Right hindlimb (tissue), 1 donor: Measurements from ENCODE around the gene WNT3.
"Not testable (repeated sequence)": the region's sequence is repeated elsewhere in the genome, so short reads cannot be mapped to it uniquely, and the experiment has no call there.

Experiments
- DNase-seq: peaks from one replicate; pipeline ENCODE4 v3.0.0-alpha.2; 2018

Gene WNT3, protein sequence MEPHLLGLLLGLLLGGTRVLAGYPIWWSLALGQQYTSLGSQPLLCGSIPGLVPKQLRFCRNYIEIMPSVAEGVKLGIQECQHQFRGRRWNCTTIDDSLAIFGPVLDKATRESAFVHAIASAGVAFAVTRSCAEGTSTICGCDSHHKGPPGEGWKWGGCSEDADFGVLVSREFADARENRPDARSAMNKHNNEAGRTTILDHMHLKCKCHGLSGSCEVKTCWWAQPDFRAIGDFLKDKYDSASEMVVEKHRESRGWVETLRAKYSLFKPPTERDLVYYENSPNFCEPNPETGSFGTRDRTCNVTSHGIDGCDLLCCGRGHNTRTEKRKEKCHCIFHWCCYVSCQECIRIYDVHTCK

DNA sequence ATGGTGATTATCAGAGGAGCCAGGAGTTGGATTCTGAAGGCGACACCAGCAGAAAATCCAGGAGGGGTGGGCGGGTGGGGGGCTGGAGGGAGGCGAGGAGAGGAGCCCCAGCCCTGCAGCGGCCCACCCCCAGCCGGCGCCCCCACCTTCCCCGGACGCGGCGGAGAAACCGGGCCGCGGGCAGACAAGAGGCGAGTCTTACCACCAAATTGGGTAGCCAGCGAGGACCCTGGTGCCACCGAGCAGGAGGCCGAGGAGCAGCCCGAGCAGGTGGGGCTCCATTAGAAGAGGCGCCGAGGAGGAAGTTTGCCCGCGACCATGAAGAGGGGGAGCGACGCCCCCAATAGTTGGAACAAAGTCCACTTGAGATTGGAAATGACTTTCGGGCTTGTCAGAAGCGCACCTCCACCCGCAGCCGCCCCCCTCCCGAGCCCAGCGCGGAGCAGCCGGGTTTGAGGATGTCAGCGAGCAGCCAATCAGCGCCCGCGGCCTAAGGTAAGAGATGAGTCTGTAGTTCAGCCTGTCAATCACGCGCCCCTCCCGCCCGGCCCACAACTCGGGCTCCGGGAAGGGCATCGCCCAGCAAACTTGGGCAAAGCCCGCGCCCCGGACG is at the start of gene WNT3:
WNT3 (minus strand) TSS at position 377 of the 613 bp plus-strand sequence; CDS start at position 282, 95 bp downstream.
- DNase-seq, result no peak

DNA sequence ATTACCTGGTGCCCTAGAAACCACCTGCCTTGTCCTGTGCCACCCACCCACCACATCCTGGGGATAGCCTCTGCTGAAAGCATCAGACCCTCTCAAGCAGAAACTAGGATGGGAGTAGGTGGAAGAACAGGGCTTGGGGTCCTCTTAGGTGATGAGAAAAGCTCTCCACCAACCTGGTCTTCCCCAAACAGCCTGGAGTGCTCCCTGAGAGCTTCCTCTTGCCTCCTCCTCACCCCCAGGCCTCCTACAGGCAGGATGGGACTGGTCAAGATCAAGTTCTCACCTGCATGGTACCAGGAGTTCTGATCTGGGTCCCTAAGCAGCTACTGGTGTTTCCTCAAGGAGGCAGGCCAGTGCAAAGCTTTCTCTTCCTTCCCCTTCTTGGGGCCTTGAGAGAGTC is 48.3 kb upstream of the WNT3 start:
- no peak for DNase-seq

DNA sequence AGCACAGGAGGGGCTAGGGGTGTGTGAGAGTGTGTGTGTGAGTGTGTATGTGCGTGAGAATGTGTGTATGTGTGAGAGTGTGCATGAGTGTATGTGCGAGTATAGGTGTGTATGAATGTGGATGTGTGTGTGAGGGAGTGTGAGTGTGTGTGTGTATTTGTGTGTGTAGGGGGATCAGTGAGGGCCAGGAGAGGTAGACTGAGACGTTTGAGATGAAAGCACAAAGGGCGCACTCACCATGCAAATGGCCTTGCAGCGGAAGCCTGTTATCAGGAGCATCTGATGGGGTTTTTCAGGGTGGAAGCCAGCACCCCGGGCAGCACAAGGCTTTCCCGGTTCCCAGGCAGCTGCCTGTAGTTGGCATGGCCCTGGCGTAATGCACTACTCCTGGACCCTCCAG is 47.8 kb upstream of the WNT3 start:
- DNase-seq, result no peak

DNA sequence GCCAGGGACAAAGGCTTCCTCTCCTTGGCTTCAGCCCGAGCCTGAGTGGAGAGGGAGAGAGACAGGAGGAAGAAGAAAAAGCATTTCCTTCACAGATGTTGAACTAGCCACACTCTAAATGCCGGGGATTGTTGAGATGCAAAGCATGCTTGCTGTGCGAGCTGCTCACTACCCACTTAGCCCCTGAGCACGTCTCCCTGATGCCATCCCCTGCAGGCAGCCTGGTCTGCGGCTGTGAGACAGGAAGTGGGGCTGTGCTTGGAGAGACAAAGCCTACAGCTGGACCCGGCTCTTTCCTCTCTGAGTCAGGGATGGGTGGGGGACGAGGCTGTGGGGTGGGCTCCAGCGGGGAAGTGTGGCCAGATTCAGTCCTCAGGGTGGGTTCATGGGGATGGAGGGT is 46.6 kb upstream of the WNT3 start:
- DNase-seq, result no peak

DNA sequence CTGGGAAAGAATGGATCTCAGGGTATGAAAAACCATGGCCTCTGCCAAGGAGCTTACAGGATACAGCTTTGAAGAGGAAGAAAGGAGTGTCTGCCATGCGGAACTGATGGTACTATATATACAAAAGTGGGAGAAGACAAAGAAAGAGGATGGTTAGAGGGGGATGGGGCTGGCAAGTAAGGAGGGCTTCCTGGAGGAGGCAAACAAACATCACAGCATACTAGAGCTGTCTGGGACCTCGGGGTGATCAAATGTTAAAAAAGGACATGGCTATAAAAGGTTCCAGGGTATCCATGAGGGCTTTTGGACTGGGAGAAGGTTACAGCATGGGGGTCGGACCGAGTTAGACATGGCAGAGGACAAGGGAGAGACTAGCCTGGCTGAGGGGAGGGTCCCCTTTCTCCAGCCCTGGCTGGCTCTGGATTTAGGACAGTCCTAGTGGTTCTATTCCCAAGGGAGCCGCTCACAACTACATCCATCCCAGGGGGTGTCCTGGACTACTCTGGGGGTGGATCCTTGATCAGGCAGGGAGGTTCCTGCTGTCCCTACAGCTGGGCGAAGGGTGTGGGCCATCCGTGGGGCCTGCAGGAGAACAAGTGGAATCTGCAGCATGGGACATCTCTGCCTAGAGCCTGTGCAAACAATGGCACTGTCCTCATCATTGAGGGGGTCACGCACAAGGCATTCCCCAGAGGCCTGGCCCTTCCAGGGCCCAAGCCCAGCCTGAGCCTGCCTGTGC is 45.1 kb upstream of the WNT3 start:
- DNase-seq, result no peak

DNA sequence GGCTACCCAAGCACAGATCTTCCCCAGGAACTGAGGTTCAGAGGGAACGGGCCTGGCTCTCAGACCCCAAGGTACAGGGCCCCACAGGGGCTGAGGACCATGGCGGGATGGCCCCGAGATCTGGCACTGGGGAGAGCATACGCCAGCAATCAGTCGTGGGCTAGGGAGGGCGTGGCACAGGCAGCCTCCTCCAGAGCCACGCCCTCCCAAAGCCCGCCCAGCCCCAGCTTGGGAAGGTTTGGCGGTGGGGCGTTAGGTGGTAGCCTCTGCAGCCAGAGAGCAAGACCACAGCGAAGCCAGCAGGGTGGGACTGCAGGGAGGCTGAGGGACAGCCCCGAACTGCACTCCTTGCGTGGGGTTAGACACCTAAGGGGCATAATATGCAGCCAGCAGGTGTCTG is 44.5 kb upstream of the WNT3 start:
- DNase-seq, result no peak

DNA sequence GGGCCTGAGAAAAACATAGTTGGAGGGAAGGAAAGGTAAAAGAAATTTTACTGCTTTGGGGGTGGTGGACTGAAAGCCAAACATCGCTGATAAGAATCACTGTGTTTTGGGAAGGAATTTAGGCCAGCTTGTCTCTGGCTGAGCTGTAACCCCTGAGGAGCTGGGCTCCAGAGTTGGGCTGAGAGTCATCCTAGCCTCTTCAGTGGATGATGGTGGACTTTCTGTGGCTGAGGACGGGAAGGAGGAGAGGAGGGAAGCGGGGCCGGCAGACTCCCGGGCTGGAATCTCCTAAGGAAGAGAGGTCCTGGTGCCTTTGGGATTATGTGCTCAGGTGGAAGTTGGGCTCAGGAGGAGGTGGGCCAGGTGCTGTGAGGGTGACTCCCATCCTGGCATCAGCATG is 41.5 kb upstream of the WNT3 start:
- DNase-seq, result no peak

DNA sequence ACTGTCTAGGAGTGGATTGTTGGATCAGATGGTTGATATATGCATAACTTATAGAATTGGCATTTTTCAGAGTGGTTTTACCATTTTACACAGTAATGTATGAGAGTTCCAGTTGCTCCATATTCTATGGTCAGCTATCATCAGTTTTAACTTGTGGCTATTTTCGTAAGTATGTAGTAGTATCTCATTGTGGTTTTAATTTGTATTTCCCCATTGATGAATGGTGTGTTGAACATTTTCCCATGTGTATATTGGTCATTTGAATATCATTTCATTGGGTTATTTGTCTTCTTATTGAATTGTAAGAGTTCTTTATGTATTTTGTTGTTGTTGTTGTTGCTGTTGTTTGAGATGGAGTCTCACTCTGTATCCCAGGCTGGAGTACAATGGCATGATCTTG is 39.1 kb upstream of the WNT3 start:
- no peak for DNase-seq

DNA sequence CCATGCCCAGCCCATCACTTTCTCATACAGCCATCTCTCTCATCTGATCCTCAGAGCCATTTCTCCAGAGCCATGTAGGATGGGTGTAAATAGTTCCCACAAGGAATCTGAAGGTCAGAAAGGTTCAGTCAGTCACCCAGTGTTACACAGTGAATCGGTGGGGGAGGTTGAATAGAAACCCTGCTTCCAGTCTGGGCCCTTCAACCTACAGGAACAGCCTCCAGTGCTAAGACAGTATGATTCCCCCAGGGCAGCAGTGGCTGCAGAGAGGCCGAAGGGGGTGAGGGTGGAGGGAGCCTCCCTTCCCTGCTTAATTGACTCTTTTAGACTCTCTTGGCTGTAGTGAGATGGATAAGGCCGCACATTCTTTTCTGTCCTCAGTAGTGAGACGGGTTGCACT is 36.5 kb upstream of the WNT3 start:
- no peak for DNase-seq

DNA sequence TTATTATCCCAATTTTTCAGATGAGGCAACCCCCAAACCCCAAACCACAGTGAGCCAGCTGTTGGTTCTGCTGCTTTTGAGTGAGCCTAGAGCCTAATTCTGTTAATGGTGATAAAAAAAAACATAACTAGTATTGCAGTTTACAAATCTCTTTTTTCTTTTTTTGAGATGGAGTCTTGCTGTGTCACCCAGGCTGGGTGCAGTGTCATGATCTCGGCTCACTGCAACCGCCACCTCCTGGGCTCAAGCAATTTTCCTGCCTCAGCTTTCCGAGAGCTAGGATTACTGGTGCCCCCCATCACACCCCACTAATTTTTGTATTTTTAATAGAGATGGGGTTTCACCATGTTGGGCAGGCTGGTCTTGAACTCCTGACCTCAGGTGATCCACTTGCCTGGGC is 36.0 kb upstream of the WNT3 start:
- DNase-seq, result no peak

DNA sequence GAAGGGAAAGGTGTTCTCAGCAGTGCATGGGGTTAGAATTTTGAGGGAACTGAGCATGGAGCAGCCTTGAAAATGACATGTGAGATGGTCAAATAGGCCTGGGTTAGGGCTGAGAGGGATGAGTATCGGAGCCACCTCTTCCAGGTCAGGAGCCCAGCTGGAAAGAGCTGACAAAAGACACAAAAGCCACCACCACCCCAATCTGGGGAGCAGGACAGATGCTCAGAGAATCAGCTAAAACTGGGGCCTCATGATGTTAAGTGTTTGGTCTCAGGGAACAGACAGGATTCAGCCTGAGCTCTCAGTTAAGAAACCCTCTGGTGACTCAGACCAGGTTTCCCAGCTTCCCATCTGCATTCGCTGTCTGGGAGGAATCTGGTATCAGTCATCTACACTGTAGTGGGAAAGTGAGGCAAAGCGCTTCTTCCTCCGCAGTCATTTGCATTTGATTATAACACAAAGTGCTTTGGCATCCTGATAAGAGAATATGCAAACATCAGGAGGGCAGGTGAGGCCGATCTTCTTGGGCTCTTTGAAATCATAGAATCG is 35.5 kb upstream of the WNT3 start:
- no peak for DNase-seq

DNA sequence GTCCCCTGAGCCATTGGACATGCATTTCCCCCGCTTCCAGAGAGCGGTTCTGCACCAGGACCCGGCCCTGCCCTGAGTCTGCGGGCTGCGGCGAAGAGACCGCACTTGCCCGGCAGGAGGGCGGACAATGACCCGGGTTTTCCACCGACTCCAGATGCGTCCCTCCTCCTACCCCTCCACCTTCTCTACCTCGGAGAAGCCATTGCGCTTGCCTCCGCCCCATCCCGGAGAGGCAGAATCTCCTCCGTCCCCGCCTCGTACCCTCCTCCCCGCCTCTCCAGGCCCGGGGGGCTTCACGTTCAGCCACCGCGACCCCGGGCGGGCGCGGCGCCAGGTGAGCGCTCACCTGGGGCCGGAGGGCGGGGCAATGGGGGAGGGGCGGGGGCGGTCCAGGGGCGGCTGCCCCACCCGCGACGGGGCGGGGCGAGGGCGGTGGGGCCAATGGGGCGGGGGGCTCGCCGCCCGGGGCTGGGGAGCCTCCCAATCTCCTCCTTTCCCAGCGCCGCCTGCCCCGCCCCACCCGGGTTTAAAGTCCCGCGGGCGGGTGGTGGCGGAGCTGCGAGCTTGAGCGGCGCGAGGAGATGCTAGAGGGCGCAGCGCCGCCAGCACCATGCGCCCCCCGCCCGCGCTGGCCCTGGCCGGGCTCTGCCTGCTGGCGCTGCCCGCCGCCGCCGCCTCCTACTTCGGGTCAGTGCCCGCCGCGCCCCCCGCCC is 32.7 kb upstream of the WNT3 start, which contains the start of gene WNT9B:
WNT9B (plus strand) TSS at position 555 of the 713 bp plus-strand sequence; CDS start at position 611, 56 bp downstream.
- no peak for DNase-seq

DNA sequence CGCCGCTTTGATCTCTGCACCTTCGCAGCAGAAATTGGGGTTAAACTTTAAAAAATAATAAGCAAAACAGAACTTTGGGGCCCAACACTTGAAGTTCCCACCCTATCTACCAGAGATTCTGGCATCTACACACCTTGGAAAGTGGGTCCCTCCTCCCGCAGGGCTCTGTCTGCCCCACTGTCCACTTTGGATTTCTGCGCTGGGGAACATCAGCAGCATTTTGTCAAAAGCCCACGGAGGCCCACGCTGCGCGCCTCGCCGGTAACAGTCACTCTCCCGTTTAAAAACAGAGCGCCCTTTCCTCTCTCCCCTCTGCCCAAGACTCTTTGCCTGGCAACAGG is 32.2 kb upstream of the WNT3 start:
- no peak for DNase-seq

DNA sequence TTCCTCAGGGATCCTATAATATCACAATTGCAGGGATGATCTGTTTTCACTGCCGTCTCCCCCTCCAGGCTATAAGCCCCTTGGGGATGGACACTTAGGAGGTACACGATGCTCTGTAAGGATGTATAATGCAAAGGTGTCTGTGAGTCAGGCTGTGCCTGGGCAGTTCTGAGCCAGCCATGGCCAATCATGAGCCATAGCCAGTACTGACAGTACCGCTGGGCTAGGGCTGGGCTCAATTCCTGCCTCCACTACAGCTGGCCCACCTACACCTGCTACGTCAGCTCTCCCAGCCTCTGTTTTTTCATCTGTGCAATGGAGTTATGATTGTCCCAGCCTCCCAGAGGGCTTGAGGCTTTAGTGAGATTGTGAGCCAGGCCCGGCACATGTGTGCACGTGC is 30.0 kb upstream of the WNT3 start:
- DNase-seq, result no peak

DNA sequence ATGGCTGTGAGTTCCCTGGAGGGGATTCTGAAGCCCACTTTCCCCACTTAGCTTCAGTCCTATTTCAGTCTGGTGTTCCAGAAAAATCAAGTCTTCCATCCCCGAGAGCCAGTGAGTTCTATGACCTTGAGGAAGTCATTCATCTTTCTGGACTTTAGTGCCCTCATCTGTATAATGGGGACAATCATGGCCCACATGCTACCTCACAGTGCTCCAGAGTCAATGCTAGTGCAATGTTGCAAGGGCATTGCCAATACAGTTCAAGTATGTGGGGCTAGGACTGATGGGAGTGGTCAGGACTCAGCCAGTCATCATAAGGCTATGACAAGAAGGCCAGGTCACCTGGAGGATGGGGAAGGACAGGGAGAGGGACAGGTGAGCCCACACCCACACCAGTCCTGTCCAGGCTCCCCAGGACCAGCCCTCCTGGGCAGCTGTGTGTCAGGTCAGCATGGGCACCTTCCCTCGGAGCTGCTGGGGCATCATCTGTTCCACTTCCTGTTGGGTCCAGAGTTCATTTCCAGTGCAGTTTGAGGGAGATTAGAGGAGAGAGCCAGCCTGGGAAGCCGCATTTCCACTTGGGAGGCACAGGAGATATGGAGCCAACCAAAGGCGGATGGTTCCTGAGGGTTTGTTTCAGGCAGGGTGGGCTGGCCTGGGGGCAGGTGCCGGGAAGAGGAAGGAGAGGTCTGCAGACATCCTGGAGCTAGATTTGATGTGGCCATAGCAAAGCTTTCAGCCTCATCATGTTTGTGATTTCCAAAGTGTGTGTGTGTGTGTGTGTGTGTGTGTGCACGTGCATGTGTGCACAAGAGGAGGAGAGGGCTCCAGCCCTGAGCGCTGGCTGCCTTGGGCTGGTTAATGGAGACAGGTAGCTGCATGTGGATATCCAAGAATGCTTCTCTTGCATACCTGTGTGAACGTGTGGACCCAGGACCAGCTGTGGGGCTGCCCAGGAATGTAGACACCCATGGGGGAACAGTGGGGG is 29.0 kb upstream of the WNT3 start:
- no peak for DNase-seq

DNA sequence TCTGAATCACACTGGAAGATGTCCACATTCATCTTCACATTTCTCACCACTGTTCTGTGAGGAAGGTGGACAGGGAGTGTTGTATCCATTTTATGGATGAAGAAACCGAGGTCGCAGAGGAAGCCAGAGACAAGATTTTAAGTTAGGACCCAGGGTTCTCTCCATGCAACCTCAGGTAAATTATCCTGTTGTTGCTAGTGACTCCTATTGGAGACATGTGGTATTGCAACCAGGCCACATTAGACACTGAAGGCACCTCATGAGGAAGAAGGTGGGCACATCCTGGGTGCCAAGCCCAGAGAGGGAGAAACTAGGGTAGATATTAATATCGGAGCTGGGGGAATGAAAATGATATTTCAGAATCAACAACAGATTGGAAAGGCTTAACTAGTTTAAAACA is 24.3 kb upstream of the WNT3 start:
- DNase-seq, result no peak

DNA sequence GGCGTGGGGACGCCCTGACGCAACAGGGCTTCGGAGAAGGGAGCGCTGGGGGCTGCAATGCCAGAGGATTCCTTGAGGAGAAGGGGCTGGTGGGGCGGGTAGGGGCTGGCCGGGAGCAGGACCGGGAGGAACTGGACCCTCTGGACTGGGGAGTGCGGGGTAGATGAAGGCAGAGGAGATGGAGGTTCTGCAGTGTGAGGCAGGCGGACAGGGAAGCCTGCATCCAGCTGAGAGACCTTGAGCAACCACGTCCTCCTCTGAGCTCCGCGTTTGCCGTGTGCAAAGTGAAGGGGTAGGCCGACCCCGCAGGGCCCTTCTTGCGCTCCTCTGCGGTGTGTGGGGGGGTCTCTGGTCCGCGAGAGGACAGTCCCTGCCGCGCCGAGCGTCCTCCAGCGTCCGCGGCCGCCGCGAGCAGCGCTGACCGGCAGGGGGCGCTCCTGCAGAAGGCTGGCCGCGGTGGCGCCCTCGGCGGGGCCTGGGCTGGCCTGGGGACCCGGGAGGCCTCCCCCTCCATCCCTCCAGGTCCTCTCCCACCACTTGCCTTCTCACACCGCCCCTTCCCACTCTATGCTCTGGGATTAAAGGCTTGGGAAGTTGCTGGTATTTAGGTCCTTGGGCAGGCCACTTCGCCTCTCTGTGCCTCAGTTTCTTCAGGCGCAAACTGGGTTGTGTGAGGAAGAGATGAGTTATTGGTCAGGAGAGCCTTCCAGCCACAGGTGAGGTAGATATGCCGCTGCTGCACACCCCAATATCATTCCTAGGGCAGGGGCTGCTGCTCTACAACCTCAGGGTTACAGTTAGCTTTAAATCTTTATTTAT is 23.3 kb upstream of the WNT3 start:
- DNase-seq, result no peak

DNA sequence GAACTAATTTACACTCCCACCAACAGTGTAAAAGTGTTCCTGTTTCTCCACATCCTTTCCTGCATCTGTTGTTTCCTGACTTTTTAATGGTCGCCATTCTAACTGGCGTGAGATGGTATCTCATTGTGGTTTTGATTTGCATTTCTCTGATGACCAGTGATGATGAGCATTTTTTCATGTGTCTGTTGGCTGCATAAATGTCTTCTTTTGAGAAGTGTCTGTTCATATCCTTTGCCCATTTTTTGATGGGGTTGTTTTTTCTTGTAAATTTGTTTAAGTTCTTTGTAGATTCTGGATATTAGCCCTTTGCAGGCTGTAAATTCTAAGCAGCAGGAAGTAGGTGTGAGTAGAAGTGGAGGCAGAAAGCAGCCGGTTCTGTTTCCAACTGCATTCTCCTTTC is 22.1 kb upstream of the WNT3 start:
- DNase-seq, result not testable (repeated sequence)

DNA sequence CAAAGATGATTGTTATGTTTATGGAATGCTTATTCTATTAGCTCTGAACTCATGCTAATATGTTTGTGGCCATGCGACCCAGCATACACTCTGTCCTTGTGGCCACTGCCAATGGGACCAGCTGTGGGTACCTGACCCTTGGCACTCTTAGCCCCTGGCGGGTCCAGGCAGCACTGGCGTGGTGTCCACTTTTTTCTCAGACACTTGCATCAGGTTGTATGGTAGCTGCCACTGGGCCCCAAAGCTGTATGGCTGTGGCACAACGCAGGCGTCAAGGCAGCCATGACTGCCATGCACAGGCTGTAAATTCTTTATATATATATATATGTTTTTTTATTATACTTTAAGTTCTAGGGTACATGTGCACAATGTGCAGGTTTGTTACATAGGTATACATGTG is 20.7 kb upstream of the WNT3 start:
- no peak for DNase-seq

DNA sequence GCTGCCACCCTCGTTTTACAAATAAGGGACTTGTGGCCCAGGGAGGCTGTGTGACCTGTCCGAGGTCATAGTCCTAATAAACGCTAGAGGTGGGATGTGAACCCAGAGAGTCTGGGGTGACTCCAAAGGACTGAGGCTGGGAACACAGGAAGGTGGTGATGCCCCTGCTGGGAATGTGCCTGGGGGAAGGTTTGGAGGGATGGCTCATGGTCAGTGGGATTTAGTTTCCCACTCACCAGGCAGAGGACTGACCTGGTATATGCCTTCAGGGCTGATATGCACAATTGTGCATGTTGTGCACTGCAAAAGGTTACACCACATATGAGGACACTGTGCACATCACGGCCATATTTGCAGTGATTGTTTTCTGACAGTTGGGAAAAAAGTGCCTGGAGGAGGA is 19.0 kb upstream of the WNT3 start:
- DNase-seq, result no peak

DNA sequence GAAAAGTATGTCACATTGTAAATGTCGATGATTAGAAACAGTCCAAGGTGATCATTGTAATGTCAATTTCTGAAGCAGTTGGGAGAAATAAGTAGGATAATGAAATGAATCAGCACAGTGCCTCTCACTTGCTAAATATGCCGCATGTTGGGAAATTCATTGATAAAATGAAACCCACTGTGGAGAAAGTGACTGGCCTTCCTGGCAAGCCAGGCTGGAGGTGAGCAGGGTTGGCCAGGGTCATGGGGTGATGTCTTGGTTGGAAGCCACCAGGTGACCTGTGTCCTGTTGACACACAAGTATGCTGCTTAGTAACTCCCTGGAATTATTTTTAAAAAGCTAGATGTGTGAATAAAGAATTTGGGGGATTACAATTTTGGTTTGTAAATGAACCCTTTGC is 18.0 kb upstream of the WNT3 start:
- DNase-seq, result no peak
